Thyroid gland (tissue), 4 donors: Measurements from ENCODE around the gene CEP350.

Experiments used
- POLR2A ChIP-seq, 2 donors: fragments of 450-650 bp; IDR thresholded peaks; one replicate each; pipeline ENCODE4 v1.6.1; 2017; ENCODE audit warnings: antibody characterized with exemption in 2 of 2, mild to moderate bottlenecking in 2 of 2, moderate library complexity in 1 of 2
- TF ChIP-seq, protein P1 (sequence below), 6 experiments: fragments of 200-600 bp in 3 of 6; fragments of 450-650 bp in 3 of 6; sonication (generic) in 3 of 6; IDR thresholded peaks; one replicate each; pipeline ENCODE4 v1.5.1; 2016 to 2019; ENCODE audit warnings: antibody characterized with exemption in 6 of 6, mild to moderate bottlenecking in 2 of 6, inconsistent platforms in 1 of 6, moderate library complexity in 1 of 6

DNA sequence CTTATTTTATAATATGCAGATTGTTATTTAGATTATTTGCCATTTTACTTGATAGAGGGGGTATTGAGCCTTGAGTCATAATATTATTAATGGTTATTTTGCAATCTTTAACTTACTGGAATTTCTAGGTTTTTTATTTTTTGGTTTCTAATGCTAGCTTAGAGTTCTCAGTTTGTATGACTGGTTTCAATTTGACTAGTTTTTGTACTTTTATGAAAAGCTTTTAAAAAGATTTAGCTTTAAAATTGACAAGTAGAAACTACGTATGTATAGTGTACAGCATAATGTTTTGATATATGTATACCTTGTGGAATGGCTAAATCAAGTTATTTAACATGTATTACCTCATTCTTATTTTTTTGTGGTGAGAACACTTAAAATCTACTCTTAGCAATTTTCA lies 41.5 kb downstream of the CEP350 start:
- TF ChIP-seq, protein P1, sequence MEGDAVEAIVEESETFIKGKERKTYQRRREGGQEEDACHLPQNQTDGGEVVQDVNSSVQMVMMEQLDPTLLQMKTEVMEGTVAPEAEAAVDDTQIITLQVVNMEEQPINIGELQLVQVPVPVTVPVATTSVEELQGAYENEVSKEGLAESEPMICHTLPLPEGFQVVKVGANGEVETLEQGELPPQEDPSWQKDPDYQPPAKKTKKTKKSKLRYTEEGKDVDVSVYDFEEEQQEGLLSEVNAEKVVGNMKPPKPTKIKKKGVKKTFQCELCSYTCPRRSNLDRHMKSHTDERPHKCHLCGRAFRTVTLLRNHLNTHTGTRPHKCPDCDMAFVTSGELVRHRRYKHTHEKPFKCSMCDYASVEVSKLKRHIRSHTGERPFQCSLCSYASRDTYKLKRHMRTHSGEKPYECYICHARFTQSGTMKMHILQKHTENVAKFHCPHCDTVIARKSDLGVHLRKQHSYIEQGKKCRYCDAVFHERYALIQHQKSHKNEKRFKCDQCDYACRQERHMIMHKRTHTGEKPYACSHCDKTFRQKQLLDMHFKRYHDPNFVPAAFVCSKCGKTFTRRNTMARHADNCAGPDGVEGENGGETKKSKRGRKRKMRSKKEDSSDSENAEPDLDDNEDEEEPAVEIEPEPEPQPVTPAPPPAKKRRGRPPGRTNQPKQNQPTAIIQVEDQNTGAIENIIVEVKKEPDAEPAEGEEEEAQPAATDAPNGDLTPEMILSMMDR (IDR thresholded peaks at IDR 0.05) = no peak
- TF ChIP-seq POLR2A (IDR thresholded peaks at IDR 0.05) = no peak
